Measurements from ENCODE around the gene TAPT1.

The TAPT1 gene

GRCh38 chr4:16267639-16268038, 41.4 kb upstream of the TAPT1 start:
- DNase-seq (ENCODE audit: low read depth in 2 of 2): no peak
- TF ChIP-seq, protein P1, sequence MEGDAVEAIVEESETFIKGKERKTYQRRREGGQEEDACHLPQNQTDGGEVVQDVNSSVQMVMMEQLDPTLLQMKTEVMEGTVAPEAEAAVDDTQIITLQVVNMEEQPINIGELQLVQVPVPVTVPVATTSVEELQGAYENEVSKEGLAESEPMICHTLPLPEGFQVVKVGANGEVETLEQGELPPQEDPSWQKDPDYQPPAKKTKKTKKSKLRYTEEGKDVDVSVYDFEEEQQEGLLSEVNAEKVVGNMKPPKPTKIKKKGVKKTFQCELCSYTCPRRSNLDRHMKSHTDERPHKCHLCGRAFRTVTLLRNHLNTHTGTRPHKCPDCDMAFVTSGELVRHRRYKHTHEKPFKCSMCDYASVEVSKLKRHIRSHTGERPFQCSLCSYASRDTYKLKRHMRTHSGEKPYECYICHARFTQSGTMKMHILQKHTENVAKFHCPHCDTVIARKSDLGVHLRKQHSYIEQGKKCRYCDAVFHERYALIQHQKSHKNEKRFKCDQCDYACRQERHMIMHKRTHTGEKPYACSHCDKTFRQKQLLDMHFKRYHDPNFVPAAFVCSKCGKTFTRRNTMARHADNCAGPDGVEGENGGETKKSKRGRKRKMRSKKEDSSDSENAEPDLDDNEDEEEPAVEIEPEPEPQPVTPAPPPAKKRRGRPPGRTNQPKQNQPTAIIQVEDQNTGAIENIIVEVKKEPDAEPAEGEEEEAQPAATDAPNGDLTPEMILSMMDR (IDR thresholded peaks at IDR 0.05; ENCODE audit: low read depth, low read length): no peak
- H3K4me3 ChIP-seq (replicated peaks in 1 of 2; ENCODE audit: low read depth in 2 of 2, low read length in 2 of 2): no peak overlapping the region

GRCh38 chr4:16265820-16266219, 39.5 kb upstream of the TAPT1 start:
- no peak overlapping the region for H3K4me3 ChIP-seq (replicated peaks in 1 of 2; ENCODE audit: low read depth in 2 of 2, low read length in 2 of 2)
- TF ChIP-seq, protein P1 (IDR thresholded peaks at IDR 0.05; ENCODE audit: low read depth, low read length): no peak
- DNase-seq (ENCODE audit: low read depth in 2 of 2): no peak

- TF ChIP-seq, protein P1 (IDR thresholded peaks at IDR 0.05; ENCODE audit: low read depth, low read length): peak; percentile 37
- H3K4me3 ChIP-seq (replicated peaks in 1 of 2; ENCODE audit: low read depth in 2 of 2, low read length in 2 of 2): no peak overlapping the region
- peak; percentile 71 to 72 for DNase-seq (ENCODE audit: low read depth in 2 of 2)
Observed at GRCh38 chr4:16264798-16265197, 38.5 kb upstream of the TAPT1 start.

- TF ChIP-seq, protein P1 (IDR thresholded peaks at IDR 0.05; ENCODE audit: low read depth, low read length): no peak
- no peak overlapping the region for H3K4me3 ChIP-seq (replicated peaks in 1 of 2; ENCODE audit: low read depth in 2 of 2, low read length in 2 of 2)
- DNase-seq (ENCODE audit: low read depth in 2 of 2): peak in 1 of 2 donors; percentile 9
Observed at GRCh38 chr4:16263056-16263455, 36.8 kb upstream of the TAPT1 start.

DNA sequence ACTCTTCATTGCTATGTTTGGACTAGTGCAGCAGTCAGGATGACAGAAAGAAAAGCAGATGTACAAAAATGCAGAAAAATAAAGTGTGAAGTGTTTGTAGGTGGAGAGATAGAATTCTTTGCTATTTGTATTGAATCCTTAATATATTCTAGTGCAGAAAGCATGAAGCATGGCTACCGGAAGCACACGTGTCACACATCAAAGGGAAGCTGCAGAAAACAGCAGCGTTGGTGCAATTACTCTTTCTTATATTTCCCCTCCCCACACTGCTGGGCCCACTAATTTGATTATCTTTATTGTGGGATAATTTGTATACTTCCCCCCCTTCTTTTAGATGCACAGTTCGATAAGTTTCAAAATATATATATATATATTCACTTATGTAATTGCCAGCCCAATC, 35.9 kb upstream of the TAPT1 start:
- TF ChIP-seq, protein P1 (IDR thresholded peaks at IDR 0.05; ENCODE audit: low read depth, low read length): no peak
- DNase-seq (ENCODE audit: low read depth in 2 of 2): no peak
- H3K4me3 ChIP-seq (replicated peaks in 1 of 2; ENCODE audit: low read depth in 2 of 2, low read length in 2 of 2): no peak overlapping the region

DNA sequence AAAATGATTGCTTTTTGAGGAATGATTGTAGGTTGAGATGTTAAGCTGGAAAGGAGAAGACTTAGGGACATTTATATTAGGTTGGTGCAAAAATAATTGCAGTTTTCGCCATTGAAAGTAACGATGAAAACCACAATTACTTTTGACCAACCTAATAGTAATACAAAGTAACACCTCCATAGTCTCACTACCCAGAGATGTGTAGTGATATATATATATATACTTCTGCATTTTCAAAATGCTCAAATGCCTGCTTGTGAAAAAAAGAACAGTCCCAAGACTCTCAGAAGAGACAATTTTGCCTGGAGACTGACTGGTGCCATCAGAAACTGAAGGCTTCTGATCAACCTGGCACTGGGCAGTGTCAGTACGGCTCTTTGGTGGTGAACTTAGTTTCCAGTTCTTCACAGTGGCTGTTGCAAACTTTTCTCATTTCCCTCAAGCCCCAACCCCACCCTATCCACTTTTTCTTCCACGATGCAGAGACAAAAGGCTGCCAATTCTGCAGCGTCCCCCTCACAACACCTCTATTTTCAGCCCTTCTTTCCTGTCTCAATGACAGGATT, 35.1 kb upstream of the TAPT1 start:
- no peak overlapping the region for H3K4me3 ChIP-seq (replicated peaks in 1 of 2; ENCODE audit: low read depth in 2 of 2, low read length in 2 of 2)
- TF ChIP-seq, protein P1 (IDR thresholded peaks at IDR 0.05; ENCODE audit: low read depth, low read length): no peak
- DNase-seq (ENCODE audit: low read depth in 2 of 2): no peak

- peak; percentile 64 to 65 for DNase-seq (ENCODE audit: low read depth in 2 of 2)
- no peak overlapping the region for H3K4me3 ChIP-seq (replicated peaks in 1 of 2; ENCODE audit: low read depth in 2 of 2, low read length in 2 of 2)
- TF ChIP-seq, protein P1 (IDR thresholded peaks at IDR 0.05; ENCODE audit: low read depth, low read length): no peak
Observed at GRCh38 chr4:16259889-16260246, 33.6 kb upstream of the TAPT1 start.

All from cardiac fibroblast (primary cell).